BJ (cell line): ENCODE results near the gene CPVL. TPM values are rescaled to one million over a fixed set of nuclear protein-coding genes. Genes with fewer than 3 reads are reported as not detected.

Experiments used
- CTCF ChIA-PET: fragments of 350-600 bp; formaldehyde crosslinking; extraction: SDS; loops from one replicate; lab custom pipeline; 2021; ENCODE audit warnings: antibody characterized with exemption, inconsistent platforms; lab: Yijun Ruan, JAX
- POLR2A ChIA-PET: fragments of 300-600 bp; sonication (Branson Sonifier 250); formaldehyde crosslinking; extraction: SDS; loops from one replicate; lab custom pipeline; 2021; ENCODE audit warnings: antibody characterized with exemption; lab: Charles Lee
- DNase-seq: peaks from one replicate; pipeline ENCODE4 v3.0.0-alpha.2; 2011; ENCODE audit warnings: low read depth
- H3K27me3 ChIP-seq: 2 replicates; pipeline ENCODE4 v1.6.0; 2011; ENCODE audit warnings: low read length; ENCODE audit not compliant: control insufficient read depth, insufficient read depth
- H3K36me3 ChIP-seq: 2 replicates; pipeline ENCODE4 v1.5.1; 2011; ENCODE audit warnings: low read length; ENCODE audit not compliant: control insufficient read depth, insufficient read depth
- H3K4me3 ChIP-seq: 2 replicates; pipeline ENCODE4 v1.5.1; 2011; ENCODE audit warnings: low read depth, mild to moderate bottlenecking, control low read depth, low read length
- polyA plus RNA-seq: library from polyadenylated mRNA; depleted of rRNA; stranded (reverse); fragments of >200 nt; gene quantifications from 2 replicates; pipeline ENCODE4 v1.2.3, GENCODE V29; 2011
- TF ChIP-seq, protein P1 (sequence below): IDR thresholded peaks from 2 replicates; pipeline ENCODE4 v1.5.1; 2011; ENCODE audit warnings: low read depth, mild to moderate bottlenecking, control low read depth, inconsistent platforms, low read length, moderate library complexity; ENCODE audit not compliant: insufficient read depth

The CPVL gene
- polyA plus RNA-seq, 1 experiment = not detected

DNA sequence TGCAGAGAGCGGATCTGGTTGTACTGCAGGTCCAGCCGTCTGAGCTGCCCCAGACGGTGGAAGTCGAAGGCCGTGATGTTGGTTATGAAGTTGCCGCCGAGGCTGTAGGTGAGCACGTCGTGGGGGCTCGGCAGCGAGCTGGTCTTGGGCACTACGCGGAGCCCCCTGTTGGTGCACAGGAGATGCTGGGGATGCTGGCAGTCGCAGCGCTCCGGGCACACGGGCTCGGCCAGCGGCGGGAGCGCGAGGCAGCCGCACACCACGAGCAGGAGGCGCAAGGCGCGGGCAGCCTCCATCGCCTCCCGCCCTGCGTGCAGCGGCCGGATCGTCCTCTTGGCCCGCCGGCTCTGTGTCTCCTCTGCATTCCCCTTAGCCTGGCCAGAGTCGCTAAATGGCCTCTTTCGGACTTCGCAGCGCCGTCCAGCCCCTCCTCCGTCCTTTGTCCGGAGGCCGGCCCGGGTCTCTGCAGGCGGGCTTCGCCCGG is 188.5 kb downstream of the CPVL start:
- DNase-seq = no peak
- TF ChIP-seq, protein P1, sequence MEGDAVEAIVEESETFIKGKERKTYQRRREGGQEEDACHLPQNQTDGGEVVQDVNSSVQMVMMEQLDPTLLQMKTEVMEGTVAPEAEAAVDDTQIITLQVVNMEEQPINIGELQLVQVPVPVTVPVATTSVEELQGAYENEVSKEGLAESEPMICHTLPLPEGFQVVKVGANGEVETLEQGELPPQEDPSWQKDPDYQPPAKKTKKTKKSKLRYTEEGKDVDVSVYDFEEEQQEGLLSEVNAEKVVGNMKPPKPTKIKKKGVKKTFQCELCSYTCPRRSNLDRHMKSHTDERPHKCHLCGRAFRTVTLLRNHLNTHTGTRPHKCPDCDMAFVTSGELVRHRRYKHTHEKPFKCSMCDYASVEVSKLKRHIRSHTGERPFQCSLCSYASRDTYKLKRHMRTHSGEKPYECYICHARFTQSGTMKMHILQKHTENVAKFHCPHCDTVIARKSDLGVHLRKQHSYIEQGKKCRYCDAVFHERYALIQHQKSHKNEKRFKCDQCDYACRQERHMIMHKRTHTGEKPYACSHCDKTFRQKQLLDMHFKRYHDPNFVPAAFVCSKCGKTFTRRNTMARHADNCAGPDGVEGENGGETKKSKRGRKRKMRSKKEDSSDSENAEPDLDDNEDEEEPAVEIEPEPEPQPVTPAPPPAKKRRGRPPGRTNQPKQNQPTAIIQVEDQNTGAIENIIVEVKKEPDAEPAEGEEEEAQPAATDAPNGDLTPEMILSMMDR = no peak; the same call in 1 of the 2 replicates

DNA sequence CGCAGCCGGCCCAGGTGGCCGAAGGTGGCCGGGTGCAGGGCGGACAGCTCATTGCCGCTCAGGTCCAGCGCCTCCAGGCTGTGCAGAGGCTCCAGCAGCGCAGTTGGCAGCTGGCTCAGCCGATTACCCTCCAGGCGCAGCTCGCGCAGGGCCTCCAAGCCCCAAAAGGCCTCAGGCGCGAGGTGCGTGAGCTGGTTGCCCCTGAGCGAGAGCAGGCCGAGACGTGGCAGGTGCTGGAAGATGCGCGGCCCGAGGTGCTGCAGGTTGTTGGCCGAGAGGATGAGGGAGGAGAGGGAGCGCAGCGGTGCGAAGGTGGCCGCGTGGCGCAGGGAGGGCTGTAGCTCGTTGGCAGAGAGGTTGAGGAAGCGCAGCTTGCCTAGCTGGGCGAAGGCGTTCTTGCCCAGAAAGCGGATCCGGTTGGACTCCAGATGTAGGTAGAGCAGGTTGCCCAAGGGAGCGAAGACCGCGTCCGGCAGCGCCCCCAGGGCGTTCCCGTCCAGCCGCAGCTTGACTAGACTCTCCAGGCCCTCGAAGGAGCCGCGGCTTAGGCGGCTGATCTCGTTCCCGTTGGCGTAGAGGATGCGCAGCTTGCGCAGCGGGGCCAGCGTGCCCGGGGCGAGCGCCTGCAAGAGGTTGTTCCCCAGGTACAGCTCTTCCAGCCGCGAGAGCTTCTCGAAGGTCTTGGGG is 189.1 kb downstream of the CPVL start:
- ChIA-PET POLR2A (no interaction called here), CTCF (interaction anchor here (0.6 to 3.6 kb wide), 30 partner anchors 9 to 452 kb away, joined by 3 to 38 read pairs (median 5); no protein-coding TSS in a partner anchor)
- no peak for DNase-seq
- Histone ChIP-seq H3K27me3 (peaks cover 35% of the 10 kb centered on the region), H3K36me3 (no peaks in the 10 kb centered on the region), H3K4me3 (no peak overlapping the region)
- TF ChIP-seq, protein P1 = no peak

More for the DNA sequence above, 188.5 kb downstream of the CPVL start:
- no peaks in the 10 kb centered on the region for H3K36me3 ChIP-seq
- POLR2A ChIA-PET = no interaction called here
- peak overlapping the region; percentile 30 for H3K4me3 ChIP-seq
- H3K27me3 ChIP-seq = peaks cover 35% of the 10 kb centered on the region
- CTCF ChIA-PET = interaction anchor here (0.6 to 3.6 kb wide), 18 partner anchors 9 to 149 kb away, joined by 3 to 38 read pairs (median 8); no protein-coding TSS in a partner anchor

DNA sequence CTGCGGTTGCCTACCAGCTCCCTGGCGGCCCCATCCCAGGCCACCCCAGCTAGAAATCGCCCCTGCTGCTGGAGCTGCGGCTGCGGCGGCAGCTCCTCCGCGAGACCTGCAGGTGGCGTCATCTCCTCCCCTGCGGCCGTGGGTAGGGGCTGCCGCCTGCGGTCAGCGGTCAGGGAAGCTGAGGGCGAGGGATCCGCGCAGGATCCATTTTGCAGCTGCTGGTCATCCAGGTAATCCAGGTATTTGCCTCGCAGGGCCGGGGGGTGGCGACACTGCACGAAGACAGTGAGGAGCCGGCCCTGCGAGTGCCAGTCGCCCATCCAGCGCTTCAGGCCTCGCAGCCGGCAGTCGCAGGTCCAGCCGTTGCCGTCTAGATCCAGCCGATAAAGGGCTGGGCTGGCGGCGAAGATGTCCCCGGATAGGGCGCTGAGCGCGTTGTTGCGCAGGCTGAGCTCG is 189.7 kb downstream of the CPVL start:
- no peak for DNase-seq
- Histone ChIP-seq H3K4me3 (no peak overlapping the region), H3K27me3 (peaks cover 35% of the 10 kb centered on the region), H3K36me3 (no peaks in the 10 kb centered on the region)
- TF ChIP-seq, protein P1 = peak; percentile 64
- ChIA-PET POLR2A (no interaction called here), CTCF (interaction anchor here (0.6 to 3.6 kb wide), 30 partner anchors 9 to 452 kb away, joined by 3 to 38 read pairs (median 5); no protein-coding TSS in a partner anchor)

- ChIA-PET CTCF (interaction anchor here (0.6 to 3.6 kb wide), 28 partner anchors 8 to 453 kb away, joined by 3 to 38 read pairs (median 5); no protein-coding TSS in a partner anchor), POLR2A (no interaction called here)
- Histone ChIP-seq H3K27me3 (peaks cover 38% of the 10 kb centered on the region), H3K4me3 (no peak overlapping the region; the same call in 1 of the 2 replicates), H3K36me3 (no peaks in the 10 kb centered on the region)
- TF ChIP-seq, protein P1 = peak; percentile 35; the same call in 1 of the 2 replicates
- no peak for DNase-seq
These were observed 190.4 kb downstream of the CPVL start for GRCh38 chr7:28955718-28956607.
